ENCODE results near the gene INSYN1.

GRCh38 chr15:73770050-73770449 lies 16.9 kb upstream of the INSYN1 start:
- TF ChIP-seq CTCF (IDR thresholded peaks at IDR 0.05) (no peak), POLR2A (IDR thresholded peaks at IDR 0.05) (no peak)
